Measurements from ENCODE around the gene INMT.

DNA sequence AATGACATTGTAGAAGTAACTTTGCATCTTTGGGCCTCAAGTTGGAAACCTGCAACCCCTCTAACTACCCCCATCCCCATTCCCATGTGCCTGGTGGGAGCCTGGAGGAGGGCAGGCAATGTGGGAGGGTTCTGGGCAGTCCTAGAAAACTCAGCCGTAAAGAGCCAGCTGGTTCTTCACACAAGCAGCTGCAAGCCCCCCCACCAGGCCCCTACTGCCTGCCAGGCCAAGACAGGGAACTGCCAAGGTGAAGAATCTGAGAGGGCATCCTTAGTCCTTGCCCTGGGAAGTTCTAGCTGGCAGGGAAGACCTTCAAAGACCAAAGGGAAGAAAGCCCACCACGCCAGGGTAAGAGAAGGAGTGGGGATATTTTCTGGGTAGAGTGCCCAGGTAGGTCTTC, 12.2 kb upstream of the INMT start:
- TF ChIP-seq POLR2A (IDR thresholded peaks at IDR 0.05; ENCODE audit: low read depth, low read length), result no peak
- TF ChIP-seq POLR2AphosphoS5 (IDR thresholded peaks at IDR 0.05; ENCODE audit: low read depth, low read length), result no peak
